GM12878 (cell line): ENCODE measurements around the gene MDGA2. TPM values are rescaled to one million over a fixed set of nuclear protein-coding genes. Genes with fewer than 3 reads are reported as not detected.

Experiments used
- ATAC-seq: fragments of 200-7000 bp; cut with Tn5 transposase; 3 replicates; pipeline ENCODE4 v1.9.1; 2020; ENCODE audit warnings: mild to moderate bottlenecking, moderate library complexity
- BruUV-seq: library from RNA; stranded (reverse); fragments of 400-500 nt; replicated peaks from 2 replicates; lab custom pipeline; 2021; lab: Mats Ljungman, UMichigan
- CTCF ChIA-PET: fragments of 300-600 bp; sonication (Branson Sonifier 250); formaldehyde crosslinking; extraction: SDS; loops from one replicate; lab custom pipeline; 2021; ENCODE audit warnings: inconsistent platforms; lab: Yijun Ruan, JAX
- POLR2A ChIA-PET: fragments of 350-600 bp; formaldehyde crosslinking; extraction: SDS; loops from one replicate; lab custom pipeline; 2021; ENCODE audit warnings: inconsistent platforms; lab: Charles Lee
- RAD21 ChIA-PET: fragments of 300-600 bp; sonication (Branson Sonifier 250); formaldehyde crosslinking; loops from one replicate; lab custom pipeline; 2023; ENCODE audit warnings: antibody characterized with exemption; ENCODE audit not compliant: unreplicated experiment; lab: Charles Lee
- SMC1A ChIA-PET: fragments of 300-600 bp; sonication (Branson Sonifier 250); formaldehyde crosslinking; loops from one replicate; lab custom pipeline; 2023; ENCODE audit not compliant: unreplicated experiment, uncharacterized antibody; lab: Charles Lee
- DNase-seq: peaks from one replicate; pipeline ENCODE4 v3.0.0-alpha.2; 2011; ENCODE audit warnings: low read depth, low spot score
- FAIRE-seq: peaks from 3 replicates; lab custom pipeline; 2011; peaks lifted over from hg19 to GRCh38; lab: Jason Lieb, UNC
- H2AFZ ChIP-seq: 2 replicates; pipeline ENCODE4 v1.6.0; 2011; ENCODE audit warnings: low read depth, low read length, control low read depth; ENCODE audit not compliant: control insufficient read depth
- H3K27ac ChIP-seq: 2 replicates; pipeline ENCODE4 v1.5.1; 2011; ENCODE audit warnings: control low read depth; ENCODE audit not compliant: control insufficient read depth, insufficient read depth
- H3K27me3 ChIP-seq, 2 experiments: replicated peaks in 1 of 2; 2 replicates each; pipeline versions ENCODE4 v1.6.0 to v1.6.1; 2011; ENCODE audit warnings: low read length in 1 of 2; ENCODE audit not compliant: control insufficient read depth in 2 of 2, insufficient read depth in 2 of 2
- H3K36me3 ChIP-seq, 2 experiments: 2 replicates each; pipeline ENCODE4 v1.5.1; 2011; ENCODE audit warnings: low read length in 1 of 2; ENCODE audit not compliant: control insufficient read depth in 2 of 2, insufficient read depth in 2 of 2
- H3K4me1 ChIP-seq: 2 replicates; pipeline ENCODE4 v1.6.1; 2011; ENCODE audit warnings: mild to moderate bottlenecking, low read length, moderate library complexity, mixed read lengths; ENCODE audit not compliant: control insufficient read depth, insufficient read depth
- H3K4me2 ChIP-seq: 2 replicates; pipeline ENCODE4 v1.6.0; 2011; ENCODE audit warnings: control low read depth; ENCODE audit not compliant: control insufficient read depth, insufficient read depth
- H3K4me3 ChIP-seq: fragments of 200-600 bp; sonication (generic); 2 replicates; pipeline ENCODE4 v1.5.1; 2016
- H3K79me2 ChIP-seq: 2 replicates; pipeline ENCODE4 v1.6.0; 2011; ENCODE audit warnings: low read length; ENCODE audit not compliant: control insufficient read depth, insufficient read depth
- H3K9ac ChIP-seq: 2 replicates; pipeline ENCODE4 v1.8.0; 2011; ENCODE audit warnings: low read length, control low read depth, mixed read lengths; ENCODE audit not compliant: control insufficient read depth, insufficient read depth
- H3K9me3 ChIP-seq: replicated peaks from 3 replicates; pipeline ENCODE4 v1.5.1; 2011; ENCODE audit warnings: mild to moderate bottlenecking, low read length; ENCODE audit not compliant: control insufficient read depth, insufficient read depth
- H4K20me1 ChIP-seq: 2 replicates; pipeline ENCODE4 v1.6.0; 2011; ENCODE audit not compliant: control insufficient read depth, insufficient read depth
- CHD2 ChIP-seq: IDR thresholded peaks from 2 replicates; pipeline ENCODE4 v1.6.1; 2011; ENCODE audit warnings: low read depth, low read length, improper control_type of control experiment, borderline replicate concordance
- DPF2 ChIP-seq: fragments of 450-650 bp; IDR thresholded peaks from 2 replicates; pipeline ENCODE4 v1.6.1; 2017; ENCODE audit warnings: mild to moderate bottlenecking
- ETV6 ChIP-seq, 2 experiments: fragments of 450-650 bp in 1 of 2; IDR thresholded peaks in 1 of 2; conservative IDR thresholded peaks in 1 of 2; 2 replicates each; pipeline ENCODE4 v1.6.1; 2014; ENCODE audit warnings: antibody characterized with exemption in 1 of 2, borderline replicate concordance in 1 of 2, low read depth in 1 of 2, mild to moderate bottlenecking in 1 of 2, moderate library complexity in 1 of 2
- IRF4 ChIP-seq: IDR thresholded peaks from 2 replicates; pipeline ENCODE4 v1.6.1; 2011; ENCODE audit warnings: low read depth, low read length
- NRF1 ChIP-seq: conservative IDR thresholded peaks from 2 replicates; pipeline ENCODE4 v1.6.1; 2011; ENCODE audit warnings: mild to moderate bottlenecking, low read depth, low read length, improper control_type of control experiment
- PML ChIP-seq: IDR thresholded peaks from 2 replicates; pipeline ENCODE4 v1.6.1; 2012; ENCODE audit warnings: low read length, inconsistent platforms
- POLR2A ChIP-seq: IDR thresholded peaks from 2 replicates; pipeline ENCODE4 v1.6.1; 2011; ENCODE audit warnings: low read depth, mild to moderate bottlenecking, low read length
- TBL1XR1 ChIP-seq: IDR thresholded peaks from 2 replicates; pipeline ENCODE4 v1.6.1; 2012; ENCODE audit warnings: low read depth, low read length, improper control_type of control experiment
- TCF12 ChIP-seq: IDR thresholded peaks from 2 replicates; pipeline ENCODE4 v1.6.1; 2011; ENCODE audit warnings: low read depth, mild to moderate bottlenecking, low read length
- TCF7 ChIP-seq: IDR thresholded peaks from 2 replicates; pipeline ENCODE4 v1.6.1; 2014; ENCODE audit warnings: antibody characterized with exemption, borderline replicate concordance
- WRNIP1 ChIP-seq: IDR thresholded peaks from 2 replicates; pipeline ENCODE4 v1.6.1; 2011; ENCODE audit warnings: low read depth, low read length, improper control_type of control experiment, borderline replicate concordance
- YBX1 ChIP-seq: fragments of 450-650 bp; IDR thresholded peaks from 2 replicates; pipeline ENCODE4 v1.6.1; 2016; ENCODE audit warnings: antibody characterized with exemption
- ZNF687 ChIP-seq: fragments of 450-650 bp; IDR thresholded peaks from 2 replicates; pipeline ENCODE4 v1.6.1; 2017; ENCODE audit warnings: mild to moderate bottlenecking, moderate library complexity
- in situ Hi-C: fragments of 300-500 bp; cut with MboI; formaldehyde crosslinking; loops from 9 replicates; pipeline ENCODE4 v1.14.3; 2018; ENCODE audit warnings: mixed read lengths
- intact Hi-C: fragments of 100-400 bp; cut with micrococcal nuclease; formaldehyde crosslinking; loops from one replicate; pipeline ENCODE4 v1.14.2; 2022; ENCODE audit not compliant: unreplicated experiment
- polyA plus RNA-seq, 11 experiments: library from polyadenylated mRNA; depleted of rRNA in 4 of 11; unstranded in 6 of 11; stranded (reverse) in 5 of 11; fragments of >200 nt; fragmentation: Nextera tagmentation in 4 of 11; fragmentation: Illumina TruSeq in 1 of 11; extraction: Ambion mirVana in 4 of 11; extraction: Trizol in 1 of 11; gene quantifications; 1 replicate in 1 of 11; 2 replicates in 10 of 11; pipeline versions ENCODE4 v1.2.1 to v1.2.3, GENCODE V29; 2011 to 2016; ENCODE audit warnings: inconsistent platforms in 2 of 11, missing spikeins in 2 of 11, low read depth in 1 of 11
- total RNA-seq, 4 experiments: library from RNA; depleted of rRNA in 3 of 4; stranded (reverse); fragments of >200 nt in 3 of 4; fragmentation: Illumina TruSeq in 1 of 4; extraction: Trizol in 1 of 4; gene quantifications; 2 replicates each; pipeline versions ENCODE4 v1.2.1 to v1.2.3, GENCODE V29; 2013 to 2021
- TF ChIP-seq, protein P1 (sequence below): IDR thresholded peaks from 2 replicates; pipeline ENCODE4 v1.6.1; 2012; ENCODE audit warnings: low read depth, low read length, improper control_type of control experiment
- TF ChIP-seq, protein P2 (sequence below): fragments of 450-650 bp; IDR thresholded peaks from 2 replicates; pipeline ENCODE4 v1.6.1; 2017; ENCODE audit warnings: mild to moderate bottlenecking, moderate library complexity

The MDGA2 gene
- total and polyA plus RNA-seq, 10 of the 15 experiments (the other 5 are each of a cell fraction or from before 2014, with no cell fraction given), result not detected

DNA sequence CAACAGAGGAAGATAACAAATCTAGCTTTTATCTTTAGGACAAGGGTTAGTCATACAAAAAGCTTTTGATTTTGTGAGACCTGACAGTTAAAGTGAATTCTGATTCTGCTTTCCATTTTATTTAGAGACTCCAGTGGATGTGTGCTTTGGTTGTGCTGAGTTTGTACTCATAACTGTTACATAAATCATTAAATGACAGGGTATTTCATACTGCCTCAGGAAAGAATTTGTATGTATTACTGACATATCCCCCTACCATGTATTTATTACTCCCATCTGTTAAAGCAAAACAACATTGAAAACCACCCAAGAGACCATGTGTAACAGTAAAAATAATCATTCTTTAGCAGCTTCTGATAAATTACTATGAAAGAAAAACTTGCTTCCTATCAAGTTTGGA, 780.9 kb downstream of the MDGA2 start:
- Histone ChIP-seq H3K9ac (no peak overlapping the region), H3K4me1 (no peaks in the 10 kb centered on the region), H3K27ac (no peak overlapping the region), H3K27me3 (no peaks in the 10 kb centered on the region), H3K79me2 (no peaks in the 10 kb centered on the region), H3K4me3 (no peak overlapping the region), H3K9me3 (no peaks in the 10 kb centered on the region), H3K4me2 (no peak overlapping the region), H3K36me3 (no peaks in the 10 kb centered on the region), H4K20me1 (no peaks in the 10 kb centered on the region), H2AFZ (no peak overlapping the region)
- intact Hi-C loops (no loop called here), in situ Hi-C loops (no loop called here)
- ChIA-PET RAD21 (interaction anchor here (0.6 kb wide), 1 partner anchor 224 kb away, joined by 3 read pairs; no protein-coding TSS in a partner anchor), CTCF (no interaction called here), SMC1A (no interaction called here), POLR2A (no interaction called here)
- no TSS peak for BruUV-seq
- ATAC-seq (no peak), DNase-seq (no peak), FAIRE-seq (no peak)
- no peak for TF ChIP-seq ETV6 (conservative IDR thresholded peaks at IDR 0.05 in 1 of 2, IDR thresholded peaks at IDR 0.05 in 1 of 2; ENCODE audit: borderline replicate concordance in 1 of 2, low read depth in 1 of 2)
- TF ChIP-seq WRNIP1, result no peak
- TF ChIP-seq, protein P1, sequence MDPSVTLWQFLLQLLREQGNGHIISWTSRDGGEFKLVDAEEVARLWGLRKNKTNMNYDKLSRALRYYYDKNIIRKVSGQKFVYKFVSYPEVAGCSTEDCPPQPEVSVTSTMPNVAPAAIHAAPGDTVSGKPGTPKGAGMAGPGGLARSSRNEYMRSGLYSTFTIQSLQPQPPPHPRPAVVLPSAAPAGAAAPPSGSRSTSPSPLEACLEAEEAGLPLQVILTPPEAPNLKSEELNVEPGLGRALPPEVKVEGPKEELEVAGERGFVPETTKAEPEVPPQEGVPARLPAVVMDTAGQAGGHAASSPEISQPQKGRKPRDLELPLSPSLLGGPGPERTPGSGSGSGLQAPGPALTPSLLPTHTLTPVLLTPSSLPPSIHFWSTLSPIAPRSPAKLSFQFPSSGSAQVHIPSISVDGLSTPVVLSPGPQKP, result no peak
- TF ChIP-seq TCF7, result no peak
- TF ChIP-seq TBL1XR1, result no peak
- TF ChIP-seq, protein P2, sequence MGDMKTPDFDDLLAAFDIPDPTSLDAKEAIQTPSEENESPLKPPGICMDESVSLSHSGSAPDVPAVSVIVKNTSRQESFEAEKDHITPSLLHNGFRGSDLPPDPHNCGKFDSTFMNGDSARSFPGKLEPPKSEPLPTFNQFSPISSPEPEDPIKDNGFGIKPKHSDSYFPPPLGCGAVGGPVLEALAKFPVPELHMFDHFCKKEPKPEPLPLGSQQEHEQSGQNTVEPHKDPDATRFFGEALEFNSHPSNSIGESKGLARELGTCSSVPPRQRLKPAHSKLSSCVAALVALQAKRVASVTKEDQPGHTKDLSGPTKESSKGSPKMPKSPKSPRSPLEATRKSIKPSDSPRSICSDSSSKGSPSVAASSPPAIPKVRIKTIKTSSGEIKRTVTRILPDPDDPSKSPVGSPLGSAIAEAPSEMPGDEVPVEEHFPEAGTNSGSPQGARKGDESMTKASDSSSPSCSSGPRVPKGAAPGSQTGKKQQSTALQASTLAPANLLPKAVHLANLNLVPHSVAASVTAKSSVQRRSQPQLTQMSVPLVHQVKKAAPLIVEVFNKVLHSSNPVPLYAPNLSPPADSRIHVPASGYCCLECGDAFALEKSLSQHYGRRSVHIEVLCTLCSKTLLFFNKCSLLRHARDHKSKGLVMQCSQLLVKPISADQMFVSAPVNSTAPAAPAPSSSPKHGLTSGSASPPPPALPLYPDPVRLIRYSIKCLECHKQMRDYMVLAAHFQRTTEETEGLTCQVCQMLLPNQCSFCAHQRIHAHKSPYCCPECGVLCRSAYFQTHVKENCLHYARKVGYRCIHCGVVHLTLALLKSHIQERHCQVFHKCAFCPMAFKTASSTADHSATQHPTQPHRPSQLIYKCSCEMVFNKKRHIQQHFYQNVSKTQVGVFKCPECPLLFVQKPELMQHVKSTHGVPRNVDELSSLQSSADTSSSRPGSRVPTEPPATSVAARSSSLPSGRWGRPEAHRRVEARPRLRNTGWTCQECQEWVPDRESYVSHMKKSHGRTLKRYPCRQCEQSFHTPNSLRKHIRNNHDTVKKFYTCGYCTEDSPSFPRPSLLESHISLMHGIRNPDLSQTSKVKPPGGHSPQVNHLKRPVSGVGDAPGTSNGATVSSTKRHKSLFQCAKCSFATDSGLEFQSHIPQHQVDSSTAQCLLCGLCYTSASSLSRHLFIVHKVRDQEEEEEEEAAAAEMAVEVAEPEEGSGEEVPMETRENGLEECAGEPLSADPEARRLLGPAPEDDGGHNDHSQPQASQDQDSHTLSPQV, result no peak
- TF ChIP-seq TCF12, result no peak
- TF ChIP-seq NRF1, result no peak
- TF ChIP-seq POLR2A, result no peak
- no peak for TF ChIP-seq CHD2
- no peak for TF ChIP-seq IRF4
- TF ChIP-seq PML, result no peak
- TF ChIP-seq ZNF687, result no peak
- no peak for TF ChIP-seq YBX1
- no peak for TF ChIP-seq DPF2
